Body of pancreas (tissue), 4 donors: ENCODE results near the gene CRACDL.

Experiments
- POLR2A ChIP-seq, 3 donors: fragments of 450-650 bp; IDR thresholded peaks; one replicate each; pipeline ENCODE4 v1.6.1; 2016; ENCODE audit warnings: antibody characterized with exemption in 3 of 3, mild to moderate bottlenecking in 2 of 3
- TF ChIP-seq, protein P1 (sequence below), 7 experiments: fragments of 450-650 bp in 4 of 7; fragments of 200-600 bp in 3 of 7; sonication (generic) in 3 of 7; IDR thresholded peaks; one replicate each; pipeline ENCODE4 v1.5.1; 2016 to 2019; ENCODE audit warnings: antibody characterized with exemption in 7 of 7

DNA sequence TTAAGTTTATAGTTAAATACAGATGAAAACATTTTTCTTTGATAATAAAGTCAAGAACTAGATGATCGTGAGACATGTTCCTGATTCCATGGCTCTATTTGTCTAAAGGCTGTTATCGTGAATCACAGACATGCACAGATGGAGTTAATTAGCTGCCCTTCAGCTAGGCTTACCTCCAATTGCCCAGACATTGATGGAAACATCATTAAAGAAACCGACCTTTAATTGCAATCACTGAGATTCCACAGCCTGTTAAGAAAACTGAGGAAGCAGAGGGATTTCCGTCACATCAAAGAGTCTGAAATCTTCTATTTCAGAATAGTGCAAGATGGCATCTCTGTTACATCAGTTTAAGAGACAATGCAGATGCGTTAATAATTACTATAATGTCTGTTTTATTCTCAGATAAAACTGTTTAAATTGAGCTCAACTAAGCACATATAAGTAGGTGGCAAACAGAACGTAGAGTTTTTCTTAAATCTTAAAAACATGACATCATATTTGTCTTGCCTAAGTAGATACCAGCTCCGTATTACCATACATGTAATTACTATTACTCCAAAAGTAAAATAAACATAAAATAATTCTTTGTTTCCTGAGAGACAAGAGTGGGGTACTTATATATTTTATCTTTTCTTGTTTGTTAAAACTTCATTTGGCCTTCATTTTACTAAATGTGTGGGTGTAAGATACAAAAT lies 23.9 kb upstream of the CRACDL start:
- TF ChIP-seq, protein P1, sequence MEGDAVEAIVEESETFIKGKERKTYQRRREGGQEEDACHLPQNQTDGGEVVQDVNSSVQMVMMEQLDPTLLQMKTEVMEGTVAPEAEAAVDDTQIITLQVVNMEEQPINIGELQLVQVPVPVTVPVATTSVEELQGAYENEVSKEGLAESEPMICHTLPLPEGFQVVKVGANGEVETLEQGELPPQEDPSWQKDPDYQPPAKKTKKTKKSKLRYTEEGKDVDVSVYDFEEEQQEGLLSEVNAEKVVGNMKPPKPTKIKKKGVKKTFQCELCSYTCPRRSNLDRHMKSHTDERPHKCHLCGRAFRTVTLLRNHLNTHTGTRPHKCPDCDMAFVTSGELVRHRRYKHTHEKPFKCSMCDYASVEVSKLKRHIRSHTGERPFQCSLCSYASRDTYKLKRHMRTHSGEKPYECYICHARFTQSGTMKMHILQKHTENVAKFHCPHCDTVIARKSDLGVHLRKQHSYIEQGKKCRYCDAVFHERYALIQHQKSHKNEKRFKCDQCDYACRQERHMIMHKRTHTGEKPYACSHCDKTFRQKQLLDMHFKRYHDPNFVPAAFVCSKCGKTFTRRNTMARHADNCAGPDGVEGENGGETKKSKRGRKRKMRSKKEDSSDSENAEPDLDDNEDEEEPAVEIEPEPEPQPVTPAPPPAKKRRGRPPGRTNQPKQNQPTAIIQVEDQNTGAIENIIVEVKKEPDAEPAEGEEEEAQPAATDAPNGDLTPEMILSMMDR (IDR thresholded peaks at IDR 0.05), result no peak
- TF ChIP-seq POLR2A (IDR thresholded peaks at IDR 0.05), result no peak
